ENCODE data around the gene SEC16A.

DNA sequence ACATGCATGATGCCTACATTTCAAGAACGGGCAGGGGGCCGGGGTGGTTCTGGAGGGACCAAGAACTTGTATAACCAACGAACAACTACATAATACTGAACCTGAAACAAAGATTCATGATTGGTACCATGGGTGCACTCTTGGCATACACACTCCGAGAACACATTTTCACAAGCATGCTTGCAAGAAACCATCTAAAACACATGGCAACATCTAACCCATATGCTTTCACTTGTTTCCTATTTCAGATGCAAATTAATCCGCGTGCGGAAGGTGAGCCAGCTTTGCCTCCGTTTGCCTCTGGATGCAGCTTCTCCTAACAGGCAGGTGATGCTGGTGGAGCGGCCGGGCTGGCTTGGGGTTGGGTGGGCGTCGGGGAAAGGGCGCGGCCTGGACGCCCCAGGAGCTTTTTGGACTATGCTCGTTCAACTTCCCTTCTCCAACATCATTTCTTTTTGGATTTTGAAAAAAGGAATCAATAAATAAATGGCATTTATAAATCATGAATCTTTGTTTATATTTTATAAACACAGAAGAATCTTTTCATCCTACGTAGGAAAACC is 12.5 kb upstream of the SEC16A start:
- TF ChIP-seq POLR2A (IDR thresholded peaks at IDR 0.05; ENCODE audit: low read depth, low read length), result no peak
- no peak for TF ChIP-seq POLR2AphosphoS5 (IDR thresholded peaks at IDR 0.05; ENCODE audit: low read depth, low read length)
- no peak for TF ChIP-seq TAF1 (IDR thresholded peaks at IDR 0.05; ENCODE audit: low read depth, low read length)
- no peak for TF ChIP-seq POU2F2 (IDR thresholded peaks at IDR 0.05; ENCODE audit: low read depth, low read length)
- no peak for TF ChIP-seq SPI1 (IDR thresholded peaks at IDR 0.05; ENCODE audit: low read depth, low read length)
